Measurements from ENCODE around the gene PMM1.

Gene PMM1

GRCh38 chr22:41535244-41535643 lies 54.4 kb downstream of the PMM1 start:
- H3K4me1 ChIP-seq (ENCODE audit: control insufficient read depth, insufficient read depth, low read depth, low read length): peaks cover 11% of the 10 kb centered on the region
- no peak overlapping the region for H2AK5ac ChIP-seq (ENCODE audit: low read length, severe bottlenecking)
- H3K4me3 ChIP-seq (ENCODE audit: insufficient read depth in 1 of 2, low read depth in 1 of 2, low read length in 2 of 2): no peak overlapping the region
- H2AFZ ChIP-seq (ENCODE audit: low read depth, low read length): no peak overlapping the region
- peak; percentile 37 for DNase-seq
- 90% methylated on average over 5 of the region's 5 CpGs for WGBS
- H3K9ac ChIP-seq (ENCODE audit: low read length): no peak overlapping the region
- no peak overlapping the region for H2BK12ac ChIP-seq (ENCODE audit: low read length in 2 of 2)
- peaks cover 43% of the 10 kb centered on the region for H3K79me1 ChIP-seq (replicated peaks; ENCODE audit: low read length, poor library complexity, severe bottlenecking)
- H3K27me3 ChIP-seq (ENCODE audit: control insufficient read depth in 1 of 2, insufficient read depth in 1 of 2, low read length in 2 of 2): no peaks in the 10 kb centered on the region
- no peak overlapping the region for H3K27ac ChIP-seq (ENCODE audit: low read length, poor library complexity, severe bottlenecking)
- peaks cover 57 to 72% of the 10 kb centered on the region in 2 experiments for H3K36me3 ChIP-seq (ENCODE audit: control insufficient read depth in 1 of 2, insufficient read depth in 2 of 2, low read depth in 1 of 2, low read length in 2 of 2)
- no peak overlapping the region for H4K8ac ChIP-seq (ENCODE audit: low read length)
- H2BK5ac ChIP-seq (ENCODE audit: low read depth, low read length, poor library complexity, severe bottlenecking): no peak overlapping the region
- no peak overlapping the region for H3K14ac ChIP-seq (ENCODE audit: low read length in 2 of 2)
- H3K23ac ChIP-seq (ENCODE audit: low read length in 2 of 2): no peak overlapping the region
- no peak overlapping the region for H3K4me2 ChIP-seq (ENCODE audit: low read length, poor library complexity, severe bottlenecking)
- no peak overlapping the region for H3K18ac ChIP-seq (ENCODE audit: low read depth in 1 of 2, low read length in 2 of 2)
- no peak overlapping the region for H4K91ac ChIP-seq (ENCODE audit: low read length)
- H3K4ac ChIP-seq (ENCODE audit: low read depth in 1 of 2, low read length in 2 of 2): no peak overlapping the region
- no peak overlapping the region for H2BK120ac ChIP-seq (ENCODE audit: low read depth, low read length)
- no peaks in the 10 kb centered on the region for H3K9me3 ChIP-seq (ENCODE audit: control insufficient read depth, low read length)
- no peak overlapping the region for H2BK15ac ChIP-seq (ENCODE audit: low read depth, poor library complexity, severe bottlenecking)

- WGBS: 98% methylated on average over 8 of the region's 8 CpGs
- Histone ChIP-seq H3K36me3 (ENCODE audit: control insufficient read depth in 1 of 2, insufficient read depth in 2 of 2, low read depth in 1 of 2, low read length in 2 of 2) (peaks cover 61 to 69% of the 10 kb centered on the region in 2 experiments), H3K4me2 (ENCODE audit: low read length, poor library complexity, severe bottlenecking) (no peak overlapping the region), H2BK15ac (ENCODE audit: low read depth, poor library complexity, severe bottlenecking) (no peak overlapping the region), H3K14ac (ENCODE audit: low read length in 2 of 2) (no peak overlapping the region), H3K27ac (ENCODE audit: low read length, poor library complexity, severe bottlenecking) (no peak overlapping the region), H4K91ac (ENCODE audit: low read length) (no peak overlapping the region), H3K4me3 (ENCODE audit: insufficient read depth in 1 of 2, low read depth in 1 of 2, low read length in 2 of 2) (no peak overlapping the region), H3K4ac (ENCODE audit: low read depth in 1 of 2, low read length in 2 of 2) (no peak overlapping the region), H2BK120ac (ENCODE audit: low read depth, low read length) (no peak overlapping the region), H3K79me1 (replicated peaks; ENCODE audit: low read length, poor library complexity, severe bottlenecking) (peaks cover 43% of the 10 kb centered on the region), H3K23ac (ENCODE audit: low read length in 2 of 2) (no peak overlapping the region), H3K18ac (ENCODE audit: low read depth in 1 of 2, low read length in 2 of 2) (no peak overlapping the region), H4K8ac (ENCODE audit: low read length) (no peak overlapping the region), H3K27me3 (ENCODE audit: control insufficient read depth in 1 of 2, insufficient read depth in 1 of 2, low read length in 2 of 2) (no peaks in the 10 kb centered on the region), H3K9ac (ENCODE audit: low read length) (no peak overlapping the region), H3K4me1 (ENCODE audit: control insufficient read depth, insufficient read depth, low read depth, low read length) (peaks cover 11% of the 10 kb centered on the region), H3K9me3 (ENCODE audit: control insufficient read depth, low read length) (no peaks in the 10 kb centered on the region), H2AFZ (ENCODE audit: low read depth, low read length) (no peak overlapping the region), H2AK5ac (ENCODE audit: low read length, severe bottlenecking) (peak overlapping the region; percentile 38), H2BK12ac (ENCODE audit: low read length in 2 of 2) (no peak overlapping the region), H2BK5ac (ENCODE audit: low read depth, low read length, poor library complexity, severe bottlenecking) (no peak overlapping the region)
- no peak for DNase-seq
These were observed 55.4 kb downstream of the PMM1 start for GRCh38 chr22:41534219-41534618.

GRCh38 chr22:41532908-41533825 lies 56.5 kb downstream of the PMM1 start:
- no peak overlapping the region for H2AFZ ChIP-seq (ENCODE audit: low read depth, low read length)
- peaks cover 64 to 68% of the 10 kb centered on the region in 2 experiments for H3K36me3 ChIP-seq (ENCODE audit: control insufficient read depth in 1 of 2, insufficient read depth in 2 of 2, low read depth in 1 of 2, low read length in 2 of 2)
- no peak overlapping the region for H3K4ac ChIP-seq (ENCODE audit: low read depth in 1 of 2, low read length in 2 of 2)
- no peak overlapping the region for H3K23ac ChIP-seq (ENCODE audit: low read length in 2 of 2)
- peak; percentile 65 for DNase-seq
- H3K79me1 ChIP-seq (replicated peaks; ENCODE audit: low read length, poor library complexity, severe bottlenecking): peaks cover 47% of the 10 kb centered on the region
- H4K91ac ChIP-seq (ENCODE audit: low read length): no peak overlapping the region
- peak overlapping the region; percentile 53 for H4K8ac ChIP-seq (ENCODE audit: low read length)
- H2BK120ac ChIP-seq (ENCODE audit: low read depth, low read length): no peak overlapping the region
- H2BK12ac ChIP-seq (ENCODE audit: low read length in 2 of 2): peak overlapping the region in 1 of 2 experiments; percentile 47
- H2BK15ac ChIP-seq (ENCODE audit: low read depth, poor library complexity, severe bottlenecking): no peak overlapping the region
- H3K18ac ChIP-seq (ENCODE audit: low read depth in 1 of 2, low read length in 2 of 2): no peak overlapping the region
- no peak overlapping the region for H3K27ac ChIP-seq (ENCODE audit: low read length, poor library complexity, severe bottlenecking)
- no peak overlapping the region for H3K14ac ChIP-seq (ENCODE audit: low read length in 2 of 2)
- H2BK5ac ChIP-seq (ENCODE audit: low read depth, low read length, poor library complexity, severe bottlenecking): no peak overlapping the region
- peak overlapping the region; percentile 46 for H2AK5ac ChIP-seq (ENCODE audit: low read length, severe bottlenecking)
- H3K4me2 ChIP-seq (ENCODE audit: low read length, poor library complexity, severe bottlenecking): no peak overlapping the region
- H3K9ac ChIP-seq (ENCODE audit: low read length): no peak overlapping the region
- 63% methylated on average over 19 of the region's 19 CpGs for WGBS
- peaks cover 11% of the 10 kb centered on the region for H3K4me1 ChIP-seq (ENCODE audit: control insufficient read depth, insufficient read depth, low read depth, low read length)
- no peak overlapping the region for H3K4me3 ChIP-seq (ENCODE audit: insufficient read depth in 1 of 2, low read depth in 1 of 2, low read length in 2 of 2)
- no peaks in the 10 kb centered on the region for H3K9me3 ChIP-seq (ENCODE audit: control insufficient read depth, low read length)
- no peaks in the 10 kb centered on the region for H3K27me3 ChIP-seq (ENCODE audit: control insufficient read depth in 1 of 2, insufficient read depth in 1 of 2, low read length in 2 of 2)

GRCh38 chr22:41531715-41532477 lies 57.7 kb downstream of the PMM1 start:
- H3K9ac ChIP-seq (ENCODE audit: low read length): peak overlapping the region; percentile 12
- H3K36me3 ChIP-seq (ENCODE audit: control insufficient read depth in 1 of 2, insufficient read depth in 2 of 2, low read depth in 1 of 2, low read length in 2 of 2): peaks cover 71 to 74% of the 10 kb centered on the region in 2 experiments
- H2BK120ac ChIP-seq (ENCODE audit: low read depth, low read length): no peak overlapping the region
- peaks cover 39% of the 10 kb centered on the region for H3K79me1 ChIP-seq (replicated peaks; ENCODE audit: low read length, poor library complexity, severe bottlenecking)
- H3K4me1 ChIP-seq (ENCODE audit: control insufficient read depth, insufficient read depth, low read depth, low read length): peaks cover 11% of the 10 kb centered on the region
- no peak overlapping the region for H3K4me2 ChIP-seq (ENCODE audit: low read length, poor library complexity, severe bottlenecking)
- no peak overlapping the region for H3K27ac ChIP-seq (ENCODE audit: low read length, poor library complexity, severe bottlenecking)
- no peak overlapping the region for H2BK15ac ChIP-seq (ENCODE audit: low read depth, poor library complexity, severe bottlenecking)
- no peaks in the 10 kb centered on the region for H3K9me3 ChIP-seq (ENCODE audit: control insufficient read depth, low read length)
- H3K4ac ChIP-seq (ENCODE audit: low read depth in 1 of 2, low read length in 2 of 2): no peak overlapping the region
- 93% methylated on average over 17 of the region's 17 CpGs for WGBS
- no peak overlapping the region for H2AK5ac ChIP-seq (ENCODE audit: low read length, severe bottlenecking)
- no peak overlapping the region for H3K18ac ChIP-seq (ENCODE audit: low read depth in 1 of 2, low read length in 2 of 2)
- H3K4me3 ChIP-seq (ENCODE audit: insufficient read depth in 1 of 2, low read depth in 1 of 2, low read length in 2 of 2): no peak overlapping the region
- no peak overlapping the region for H4K91ac ChIP-seq (ENCODE audit: low read length)
- H4K8ac ChIP-seq (ENCODE audit: low read length): no peak overlapping the region
- H3K27me3 ChIP-seq (ENCODE audit: control insufficient read depth in 1 of 2, insufficient read depth in 1 of 2, low read length in 2 of 2): no peaks in the 10 kb centered on the region
- H3K23ac ChIP-seq (ENCODE audit: low read length in 2 of 2): no peak overlapping the region
- no peak overlapping the region for H2BK12ac ChIP-seq (ENCODE audit: low read length in 2 of 2)
- no peak for DNase-seq
- H3K14ac ChIP-seq (ENCODE audit: low read length in 2 of 2): no peak overlapping the region
- H2BK5ac ChIP-seq (ENCODE audit: low read depth, low read length, poor library complexity, severe bottlenecking): no peak overlapping the region
- no peak overlapping the region for H2AFZ ChIP-seq (ENCODE audit: low read depth, low read length)
